GM21723 (cell line): ENCODE results near the gene CCDC177.

Experiments
- ATAC-seq: cut with Tn5 transposase; IDR thresholded peaks from one replicate; pipeline ENCODE4 v1.9.1; 2021; ENCODE audit warnings: mild to moderate bottlenecking, moderate library complexity; ENCODE audit not compliant: unreplicated experiment

Gene CCDC177

DNA sequence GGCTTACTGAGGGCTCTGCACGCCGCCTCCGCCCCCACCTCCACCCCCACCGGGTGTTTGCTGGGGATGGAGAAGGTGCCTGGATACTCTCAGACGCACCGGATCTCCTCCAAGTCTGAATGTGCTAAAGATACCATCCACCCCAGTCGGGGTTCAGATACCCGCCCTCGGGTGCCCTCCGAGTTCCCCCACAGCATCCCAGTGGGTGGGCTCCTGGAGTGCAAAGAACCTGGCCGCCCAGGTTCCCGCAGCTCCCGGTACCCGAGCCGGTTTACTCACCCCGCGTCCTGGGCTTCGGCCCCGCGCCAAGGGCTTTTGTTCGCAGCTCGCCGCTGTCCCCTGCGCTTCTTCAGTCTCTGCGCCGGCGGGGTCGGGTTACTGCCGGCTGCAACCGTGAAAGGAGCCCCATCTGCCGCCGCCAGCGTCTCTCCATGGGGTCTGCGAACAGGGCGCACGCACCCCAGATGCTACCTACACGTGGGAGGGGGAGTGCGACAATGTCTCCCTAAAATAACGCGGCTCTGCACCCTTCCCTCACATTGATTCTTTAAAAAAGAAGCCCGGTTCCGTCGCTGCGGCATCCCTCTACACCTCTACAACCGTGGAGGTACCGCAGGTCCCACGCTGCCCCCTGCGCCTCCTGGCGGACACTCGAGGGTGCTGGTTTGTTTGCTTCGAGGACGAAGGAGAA is at the start of gene CCDC177:
Gene CCDC177 (minus strand): TSS at position 609 of the 691 bp plus-strand sequence. CDS start 1,249 bp downstream, outside the sequence.
- no peak for ATAC-seq

DNA sequence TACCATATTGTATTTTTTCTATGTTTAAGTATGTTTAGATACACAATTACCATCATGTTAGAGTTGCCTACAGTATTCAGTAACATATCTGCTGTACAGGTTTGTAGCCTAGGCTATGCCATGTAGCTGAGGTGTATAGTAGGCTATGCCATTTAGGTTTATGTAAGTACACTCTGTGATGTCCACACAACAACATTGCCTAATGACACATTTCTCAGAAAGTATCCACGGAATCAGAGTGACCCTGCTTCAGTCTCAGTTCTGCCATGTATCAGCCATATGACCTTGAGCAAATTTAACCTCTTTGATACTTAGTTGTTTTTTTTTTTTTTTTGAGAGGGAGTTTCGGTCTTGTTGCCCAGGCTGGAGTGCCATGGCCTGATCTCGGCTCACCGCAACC is 49.5 kb upstream of the CCDC177 start:
- ATAC-seq = no peak

DNA sequence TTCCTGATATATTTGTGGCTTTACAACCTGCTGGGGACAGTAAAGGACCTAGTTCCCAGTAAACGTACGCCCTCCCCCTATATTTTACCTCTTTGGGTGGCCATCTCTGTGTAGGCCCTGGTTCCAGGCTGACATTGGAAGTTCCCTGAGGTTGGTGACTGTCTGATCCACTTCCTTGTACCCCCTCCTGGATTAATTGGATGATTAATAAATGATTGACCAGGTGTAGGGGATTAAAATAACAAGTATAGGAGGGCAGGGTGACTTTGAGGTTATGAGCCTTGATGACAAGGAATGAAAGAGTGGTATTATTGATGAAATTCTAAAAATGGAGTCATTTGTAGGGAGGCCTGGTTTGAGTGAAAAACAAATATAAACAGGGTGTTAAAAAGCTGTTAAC is 46.3 kb upstream of the CCDC177 start:
- ATAC-seq = no peak

DNA sequence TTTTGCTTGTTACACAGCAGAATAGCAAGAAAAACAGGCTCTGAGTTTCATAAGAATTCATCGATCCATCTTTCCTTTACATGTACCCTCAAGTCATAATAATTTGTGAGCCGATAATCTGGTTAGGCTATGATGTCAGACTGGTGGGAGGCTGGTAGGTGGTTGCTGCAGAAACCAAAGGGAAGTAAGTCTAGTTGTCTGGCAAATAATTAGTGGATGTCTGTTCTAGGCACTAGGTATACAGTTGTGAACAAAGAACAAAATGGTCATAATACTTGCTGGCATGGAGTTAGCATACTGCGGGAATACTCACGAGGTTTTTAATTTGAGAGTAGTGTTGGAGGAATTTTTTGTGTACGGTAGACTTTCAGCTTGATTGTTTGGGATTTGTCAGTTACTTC is 45.5 kb upstream of the CCDC177 start:
- no peak for ATAC-seq

DNA sequence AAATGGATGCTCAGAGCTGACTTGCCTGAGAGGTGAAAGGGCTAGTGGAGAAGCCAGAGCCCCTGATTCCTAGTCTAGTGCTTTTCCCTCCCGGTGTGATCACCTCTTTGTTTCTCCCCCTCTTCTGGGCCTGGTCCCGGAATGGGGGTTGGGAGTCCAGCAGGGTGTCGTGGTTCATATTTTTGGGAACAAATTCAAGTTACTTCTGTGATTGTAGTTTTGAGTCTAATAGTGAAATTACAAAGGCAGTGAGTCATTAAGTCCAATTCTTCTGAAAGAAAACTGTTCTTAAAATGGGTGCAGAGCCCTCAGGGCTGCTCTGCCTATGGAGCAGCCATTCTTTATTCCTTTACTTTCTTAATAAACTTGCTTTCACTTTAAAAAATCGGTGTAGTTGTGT is 44.3 kb upstream of the CCDC177 start:
- ATAC-seq = no peak

DNA sequence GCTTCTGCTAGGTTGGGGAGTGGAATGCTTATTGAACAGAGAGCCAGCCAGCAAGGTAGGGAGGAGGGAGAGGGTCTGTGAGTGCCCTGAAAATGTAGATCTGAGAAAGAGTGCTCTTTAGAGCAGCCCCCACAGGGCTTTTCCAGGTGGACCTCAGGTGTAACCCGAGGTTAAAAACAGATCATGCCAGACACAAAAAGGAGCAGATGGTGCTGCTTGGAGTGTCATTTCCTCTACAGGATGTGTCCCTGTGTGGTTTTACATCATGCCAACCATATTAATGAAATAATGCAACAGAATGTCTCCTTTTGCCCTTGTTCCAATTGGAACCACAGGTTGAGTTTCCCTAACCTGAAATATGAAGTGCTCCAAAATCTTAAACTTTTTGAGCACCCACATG is 43.1 kb upstream of the CCDC177 start:
- ATAC-seq = no peak

DNA sequence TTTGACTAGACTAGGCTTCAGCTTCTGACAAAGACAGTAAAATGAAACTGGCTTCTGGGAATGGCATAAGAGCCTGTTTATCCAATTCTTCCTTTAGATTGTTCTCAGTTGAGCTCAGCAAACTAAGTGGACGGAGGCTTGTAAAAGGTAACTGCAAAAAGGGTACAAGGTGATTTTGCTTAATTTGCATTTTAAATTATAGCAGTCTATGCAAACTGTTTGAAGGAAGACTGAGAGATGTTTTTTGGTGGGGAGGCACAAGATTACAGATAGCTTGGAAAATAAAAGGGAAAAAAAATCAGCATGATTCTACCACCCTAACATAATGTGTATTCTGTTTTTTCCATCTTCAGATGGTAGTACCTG is 41.7 kb upstream of the CCDC177 start:
- no peak for ATAC-seq

DNA sequence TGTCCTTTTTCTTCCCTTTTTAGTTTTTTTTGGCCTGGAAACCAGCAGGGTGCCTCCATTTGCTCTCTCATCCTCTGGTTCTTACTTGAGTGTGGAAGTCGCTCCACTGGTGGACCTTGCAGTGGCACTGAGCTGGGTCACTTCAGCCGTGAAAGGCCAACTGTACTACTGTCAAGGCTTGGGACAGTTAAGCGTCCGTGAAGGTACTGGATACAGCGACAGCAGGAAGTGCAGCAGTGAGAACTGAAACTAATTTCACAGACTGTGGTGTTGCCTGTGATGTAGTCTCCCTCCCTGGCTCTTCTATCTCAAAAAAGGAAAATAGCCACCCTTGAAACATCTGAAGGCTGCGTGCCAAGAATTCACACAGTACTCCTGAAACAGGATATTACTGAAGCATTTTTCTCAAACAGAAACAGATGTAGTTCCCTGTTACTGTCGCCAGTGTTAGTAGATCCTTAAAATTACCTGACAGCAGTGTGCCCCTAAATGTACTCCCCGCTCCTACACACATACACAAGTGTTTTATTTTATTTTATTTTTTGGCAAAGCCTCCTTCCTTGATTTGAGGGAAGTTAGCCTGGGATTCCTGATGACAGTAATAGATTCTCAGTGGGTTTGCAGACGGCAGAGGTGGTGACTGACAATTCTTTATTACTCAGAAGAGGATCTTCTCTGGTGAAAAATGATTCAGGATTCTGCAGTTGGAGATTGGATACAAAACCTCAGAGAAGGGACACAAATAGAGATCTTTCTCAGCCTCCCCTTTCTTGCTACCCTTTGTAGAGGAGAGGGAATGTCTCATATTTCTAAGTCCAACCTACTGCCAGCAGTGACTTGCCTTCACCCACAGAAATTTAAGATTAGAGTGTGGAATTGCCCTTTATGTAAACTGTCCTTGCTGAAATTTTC is 41.1 kb upstream of the CCDC177 start:
- peak; percentile 51 for ATAC-seq

DNA sequence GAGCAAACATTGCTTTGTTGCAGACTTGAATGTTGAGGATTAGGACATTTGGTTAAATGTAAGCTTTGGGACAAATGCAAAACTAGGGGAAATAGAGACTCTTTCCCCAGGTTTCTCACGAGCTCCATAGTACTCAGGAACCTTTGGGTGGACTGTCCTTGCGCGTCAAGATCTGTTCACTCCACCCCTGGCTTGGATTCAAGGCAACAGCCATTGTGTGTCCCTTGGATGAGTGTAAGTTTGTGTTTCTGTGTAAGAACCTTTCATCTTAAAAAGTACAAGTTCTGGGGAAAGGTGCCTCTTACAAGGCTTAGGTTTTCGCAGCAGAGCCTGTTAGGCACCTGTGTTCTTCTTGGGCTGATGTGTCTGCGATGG is 40.4 kb upstream of the CCDC177 start:
- no peak for ATAC-seq

DNA sequence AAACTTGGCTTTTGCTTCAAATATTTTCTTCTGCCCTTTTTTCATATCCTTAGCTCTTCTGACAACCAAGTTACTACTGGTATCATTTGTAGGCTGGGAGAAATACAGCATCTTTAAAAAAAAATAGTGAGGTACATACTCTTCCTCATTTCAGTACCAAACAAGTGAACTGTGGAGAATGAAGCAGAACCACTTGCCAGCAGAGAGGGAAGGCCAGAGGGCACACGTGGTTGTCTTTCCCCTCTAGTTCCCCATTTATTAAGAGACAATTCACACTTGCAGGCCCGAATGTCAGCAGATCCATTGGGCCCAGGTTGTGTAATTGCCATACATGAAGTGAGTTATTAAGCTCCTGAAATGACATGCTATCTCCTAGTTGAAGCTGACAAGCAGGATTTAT is 39.9 kb upstream of the CCDC177 start:
- peak; percentile 22 for ATAC-seq

DNA sequence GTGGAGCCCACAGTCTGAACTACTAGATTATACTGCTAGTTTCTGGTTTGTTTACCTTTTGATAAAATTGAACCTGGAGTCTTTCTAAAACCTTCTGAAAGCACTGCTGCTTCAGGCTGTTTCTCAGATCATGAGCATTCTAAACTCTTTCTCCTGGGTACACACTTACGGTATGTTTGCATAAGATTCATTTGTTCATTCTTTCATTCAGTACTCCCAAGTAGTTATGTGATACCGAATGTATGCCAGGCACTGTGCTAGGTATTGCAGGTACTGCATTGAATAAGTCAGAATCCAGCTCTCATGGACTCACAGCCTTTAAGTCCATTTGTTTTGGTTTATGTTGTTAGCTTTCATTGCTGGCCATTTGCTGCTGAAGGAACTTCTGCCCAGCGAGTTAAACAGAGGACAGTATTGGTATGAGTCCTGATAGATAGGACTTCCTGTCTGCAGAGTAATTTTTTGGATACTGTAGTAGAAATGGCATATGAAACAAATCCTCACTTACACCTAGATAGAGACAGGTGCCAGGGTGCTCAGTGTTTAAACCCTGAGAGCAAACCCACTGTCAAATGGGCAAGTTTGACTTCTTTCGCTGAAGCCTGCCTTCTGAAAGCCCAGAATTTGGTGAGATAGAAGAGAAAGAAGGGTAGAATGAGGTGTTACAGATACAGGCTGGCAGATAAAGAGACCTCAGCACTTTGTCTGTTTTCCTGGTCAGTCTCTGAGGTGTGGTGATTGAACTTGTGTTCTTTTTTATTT is 38.8 kb upstream of the CCDC177 start:
- no peak for ATAC-seq

DNA sequence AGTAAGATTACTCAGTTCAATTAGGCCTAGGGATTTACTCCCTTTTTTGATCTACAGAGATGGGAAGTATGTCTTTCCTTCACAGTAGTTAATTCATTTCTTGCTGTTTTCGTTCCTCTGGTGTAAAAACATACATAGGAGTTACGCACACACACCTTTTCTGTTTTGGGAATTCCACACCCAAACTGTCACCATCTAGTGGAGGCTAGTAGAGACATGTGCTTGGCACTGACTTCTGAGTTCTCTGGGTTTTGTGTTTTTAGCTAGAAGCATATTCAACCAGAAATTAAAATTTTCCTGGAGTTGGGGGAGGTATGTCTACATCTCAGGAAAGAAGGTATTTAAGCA is 38.1 kb upstream of the CCDC177 start:
- no peak for ATAC-seq

DNA sequence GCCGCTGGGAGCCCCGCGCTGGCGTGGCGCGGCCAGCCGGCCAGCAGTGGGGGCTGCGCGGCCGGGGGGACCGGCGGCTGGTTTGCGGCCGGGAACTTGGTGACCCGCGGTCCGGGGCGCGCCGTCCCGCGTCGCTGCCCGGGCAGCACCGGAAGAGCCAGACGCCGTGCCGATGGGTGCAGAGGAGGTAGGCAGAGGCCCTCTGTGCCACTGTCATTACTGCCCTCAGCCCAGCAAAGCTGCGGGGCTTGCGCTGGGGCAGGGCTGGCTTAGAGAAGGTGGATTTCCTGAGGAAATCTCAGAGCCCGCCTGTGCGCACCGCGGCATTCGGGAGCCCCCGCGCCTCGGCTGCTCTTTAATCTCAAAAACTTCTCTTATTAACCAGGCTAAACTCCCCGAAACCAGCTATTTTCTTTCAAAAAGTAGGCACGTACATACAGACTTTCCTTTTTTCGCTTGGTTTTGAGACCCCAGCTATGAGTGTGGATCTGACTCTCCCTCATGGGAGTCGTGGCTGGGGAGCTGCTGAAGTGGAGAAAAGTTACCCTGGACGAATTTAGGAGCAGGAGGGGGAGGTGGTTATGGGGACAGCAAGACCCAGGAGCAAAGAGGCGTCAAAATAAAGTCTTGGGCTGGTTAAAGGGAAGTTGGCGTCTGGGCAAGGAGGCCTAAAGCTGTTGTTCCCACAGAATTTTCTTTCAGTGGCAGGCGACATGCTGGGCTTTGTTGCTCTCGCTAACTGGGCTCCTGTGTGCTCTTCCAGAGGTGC is 37.5 kb upstream of the CCDC177 start:
- ATAC-seq = peak; percentile 17

DNA sequence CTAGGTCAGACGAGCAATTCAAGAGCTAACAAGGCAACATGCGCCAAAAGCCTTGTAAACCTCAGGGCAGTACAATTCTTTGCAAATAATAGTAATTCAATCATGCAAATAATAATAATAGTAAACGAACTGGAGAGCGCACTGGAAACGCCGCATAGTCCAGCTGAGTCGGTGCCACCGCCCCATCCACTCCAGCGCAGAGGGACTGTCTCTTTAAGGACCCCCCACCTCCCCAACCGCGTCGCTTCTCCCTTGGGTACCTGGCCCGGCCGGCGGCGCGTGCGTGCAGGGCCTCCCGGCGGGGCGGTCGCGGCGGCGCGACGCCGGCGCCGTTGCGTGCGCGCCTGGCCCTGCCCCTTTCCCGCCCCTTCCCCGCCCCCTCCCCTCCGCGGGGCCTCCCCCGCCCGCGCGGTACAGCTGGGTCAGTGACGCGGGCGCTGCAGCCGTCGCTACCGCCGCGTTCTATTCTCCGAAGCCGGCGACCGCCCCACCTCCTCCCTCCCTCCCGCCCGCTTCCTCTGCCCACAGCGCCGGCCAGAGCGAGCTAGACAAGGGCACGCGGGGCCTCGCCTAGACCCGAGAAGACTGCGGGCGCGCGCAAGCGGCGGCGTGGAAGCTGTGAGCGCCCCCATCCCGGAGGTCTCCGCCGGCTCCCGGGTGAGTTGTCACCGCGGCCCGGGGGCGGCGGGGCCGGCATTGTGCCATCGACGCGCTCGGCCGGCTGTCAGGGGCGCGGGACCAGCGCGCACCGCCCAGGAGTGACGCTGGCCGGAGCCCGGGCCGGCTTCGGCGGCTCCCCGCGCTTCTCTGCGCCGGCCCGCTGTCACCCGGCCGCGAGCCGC is 36.7 kb upstream of the CCDC177 start, which contains the start of gene SUSD6:
Gene SUSD6 (plus strand): TSS at position 425 of the 842 bp plus-strand sequence. CDS start 46,997 bp downstream, outside the sequence.
- ATAC-seq = peak; percentile 52

DNA sequence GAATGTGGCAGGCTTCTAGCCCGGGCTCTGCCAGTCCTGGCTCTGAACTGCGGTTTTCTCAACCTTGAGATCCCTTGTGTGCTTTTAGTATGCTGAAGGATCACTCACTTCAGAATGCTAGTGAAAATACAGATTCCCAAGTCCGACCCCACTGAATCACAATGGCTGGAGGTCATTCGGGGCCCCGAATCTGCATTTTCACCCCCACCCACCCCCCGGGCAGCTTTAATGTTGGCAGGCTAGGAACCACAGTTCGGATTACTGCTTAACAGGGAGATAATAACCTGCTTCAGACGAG is 36.2 kb upstream of the CCDC177 start:
- ATAC-seq = no peak

DNA sequence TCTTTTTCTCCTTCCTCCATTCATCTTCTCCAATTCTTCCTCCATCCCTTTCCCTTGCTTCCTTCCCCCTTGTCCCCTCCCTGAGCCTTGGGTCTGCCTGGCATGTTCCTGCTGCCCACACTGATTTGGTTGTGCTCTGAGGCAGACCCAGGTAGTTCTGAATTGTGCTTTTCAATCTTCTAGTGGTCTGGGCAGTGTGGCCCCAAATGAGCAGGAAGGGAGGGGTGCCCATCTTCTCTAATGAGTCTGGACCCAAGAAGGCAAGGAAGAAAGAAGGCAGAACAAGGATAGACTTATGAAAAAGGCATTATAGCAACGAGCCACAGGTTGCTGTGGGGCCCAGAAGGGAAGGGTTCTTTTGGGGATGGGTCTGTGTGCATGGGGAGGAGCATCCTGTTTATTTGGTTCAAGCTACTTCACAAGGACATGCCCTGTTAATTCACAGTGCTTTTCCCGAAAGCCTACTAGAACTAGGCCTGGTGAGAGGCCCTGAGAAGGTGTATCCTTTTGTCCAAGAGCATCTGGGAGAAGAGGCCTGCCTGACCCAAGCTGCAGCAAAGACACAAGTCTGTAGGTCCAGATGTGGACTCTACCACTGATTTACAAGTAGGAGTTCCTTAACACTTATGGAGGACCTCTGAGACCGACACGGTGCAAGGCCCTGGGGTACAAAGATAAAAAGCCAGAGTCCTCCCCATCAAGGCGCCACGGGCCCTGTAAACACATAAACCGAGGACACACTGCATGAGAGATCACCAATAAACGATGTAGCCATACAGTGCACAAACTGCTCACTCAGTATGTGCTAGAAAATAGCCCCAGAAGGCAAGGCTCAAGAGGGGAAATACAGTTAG is 35.6 kb upstream of the CCDC177 start:
- no peak for ATAC-seq

DNA sequence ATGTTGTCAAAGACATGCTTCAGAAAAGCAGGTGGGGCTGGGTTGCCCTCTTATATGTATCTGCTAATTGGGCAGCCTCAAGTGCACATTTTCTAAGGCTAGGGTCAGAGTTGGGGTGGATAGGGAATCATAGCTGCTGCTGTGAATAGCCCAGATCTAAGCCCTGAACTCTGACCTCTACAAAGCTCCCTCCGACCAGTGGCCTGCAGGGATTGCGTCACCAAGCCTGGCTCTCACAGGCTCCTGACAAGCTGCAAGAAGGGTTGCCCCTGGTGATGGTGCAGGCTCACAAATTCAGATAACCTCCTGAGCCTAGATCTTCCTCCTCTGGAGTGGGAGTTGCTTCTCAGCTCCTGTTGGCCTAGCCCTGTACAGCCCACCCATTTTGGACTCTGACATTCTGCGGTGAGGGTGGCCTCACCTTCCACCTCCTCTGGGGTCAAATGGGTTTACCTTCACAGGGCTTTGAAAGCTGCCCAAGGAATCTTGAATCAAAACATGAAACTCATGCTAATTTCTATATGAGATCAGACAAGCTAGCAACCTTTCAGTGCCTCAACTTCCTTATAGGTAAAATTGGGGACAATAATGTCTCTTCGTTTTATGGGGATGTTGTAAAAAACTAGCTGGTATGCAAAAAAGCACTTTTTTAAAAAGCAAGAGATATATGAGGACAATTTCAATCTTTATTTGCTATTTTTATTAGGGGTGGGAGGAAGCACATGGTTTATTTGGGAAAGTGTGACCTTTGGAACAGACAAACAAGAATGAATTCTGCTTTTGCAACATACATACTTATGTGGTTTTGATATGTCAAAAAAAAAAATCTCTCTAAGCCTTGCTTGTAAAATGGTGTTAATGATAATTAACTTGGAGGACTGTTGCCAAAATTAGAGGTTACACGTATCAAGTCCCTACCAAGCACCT is 31.9 kb upstream of the CCDC177 start:
- ATAC-seq = no peak

DNA sequence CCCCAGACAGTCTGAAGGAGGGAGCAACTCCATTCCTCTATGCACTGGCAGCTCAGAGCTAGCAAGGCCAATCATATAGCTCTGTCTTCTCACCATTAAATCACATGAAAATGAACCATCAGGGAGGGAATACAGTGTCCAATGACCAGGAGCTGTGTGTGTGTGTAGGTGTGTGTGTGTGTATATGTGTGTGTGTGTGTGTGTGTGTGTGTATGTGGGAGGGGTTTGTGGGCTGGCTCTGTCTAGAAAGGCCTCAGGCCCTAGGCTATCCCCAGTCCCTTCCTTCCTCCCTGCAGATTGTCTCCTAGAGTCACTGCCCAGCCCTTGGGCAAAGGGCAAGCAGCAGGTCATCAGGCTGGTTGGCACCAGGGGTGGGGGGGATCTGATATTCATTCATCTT is 31.1 kb upstream of the CCDC177 start:
- no peak for ATAC-seq
